ENCODE results near the gene USP13. TPM values are rescaled to one million over a fixed set of nuclear protein-coding genes. Genes with fewer than 3 reads are reported as not detected.

The USP13 gene, protein sequence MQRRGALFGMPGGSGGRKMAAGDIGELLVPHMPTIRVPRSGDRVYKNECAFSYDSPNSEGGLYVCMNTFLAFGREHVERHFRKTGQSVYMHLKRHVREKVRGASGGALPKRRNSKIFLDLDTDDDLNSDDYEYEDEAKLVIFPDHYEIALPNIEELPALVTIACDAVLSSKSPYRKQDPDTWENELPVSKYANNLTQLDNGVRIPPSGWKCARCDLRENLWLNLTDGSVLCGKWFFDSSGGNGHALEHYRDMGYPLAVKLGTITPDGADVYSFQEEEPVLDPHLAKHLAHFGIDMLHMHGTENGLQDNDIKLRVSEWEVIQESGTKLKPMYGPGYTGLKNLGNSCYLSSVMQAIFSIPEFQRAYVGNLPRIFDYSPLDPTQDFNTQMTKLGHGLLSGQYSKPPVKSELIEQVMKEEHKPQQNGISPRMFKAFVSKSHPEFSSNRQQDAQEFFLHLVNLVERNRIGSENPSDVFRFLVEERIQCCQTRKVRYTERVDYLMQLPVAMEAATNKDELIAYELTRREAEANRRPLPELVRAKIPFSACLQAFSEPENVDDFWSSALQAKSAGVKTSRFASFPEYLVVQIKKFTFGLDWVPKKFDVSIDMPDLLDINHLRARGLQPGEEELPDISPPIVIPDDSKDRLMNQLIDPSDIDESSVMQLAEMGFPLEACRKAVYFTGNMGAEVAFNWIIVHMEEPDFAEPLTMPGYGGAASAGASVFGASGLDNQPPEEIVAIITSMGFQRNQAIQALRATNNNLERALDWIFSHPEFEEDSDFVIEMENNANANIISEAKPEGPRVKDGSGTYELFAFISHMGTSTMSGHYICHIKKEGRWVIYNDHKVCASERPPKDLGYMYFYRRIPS
- total RNA-seq, result 3.7 and 4.4 TPM in 2 replicates

DNA sequence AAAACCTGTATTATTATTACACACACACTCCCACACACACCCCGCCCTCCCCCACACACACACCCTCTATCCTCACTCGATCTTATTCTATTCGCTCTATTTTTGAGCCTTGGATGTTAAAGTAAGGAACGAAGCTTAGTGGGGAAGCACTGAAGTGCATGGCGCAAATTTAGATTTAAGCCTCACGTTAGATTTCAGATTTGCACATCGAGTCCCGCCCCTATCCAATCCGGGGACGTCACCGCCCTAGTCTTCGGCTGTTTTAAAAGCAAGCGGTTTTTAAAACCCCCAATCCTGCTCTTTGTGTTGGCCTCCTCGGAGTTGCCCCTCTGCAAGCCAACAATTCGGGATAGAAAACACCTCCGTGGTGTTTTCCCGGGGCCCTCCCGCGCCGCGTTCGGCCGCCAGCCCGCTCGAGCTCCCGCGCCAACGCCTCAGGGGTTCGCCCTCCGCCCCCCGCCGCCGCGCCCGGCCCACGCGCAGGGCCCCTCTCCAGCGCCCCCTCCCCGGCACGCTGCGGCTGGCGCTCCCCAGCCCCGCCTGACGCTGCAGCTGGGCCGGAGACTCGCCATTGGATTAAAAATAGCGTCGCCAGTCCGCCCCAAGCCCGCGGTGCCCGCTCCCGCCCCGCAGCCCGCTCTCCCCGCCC, at the start of gene USP13:
Gene USP13, plus strand, starts transcription at position 594 of the 649 bp plus-strand sequence. CDS start 186 bp downstream, outside the sequence.

DNA sequence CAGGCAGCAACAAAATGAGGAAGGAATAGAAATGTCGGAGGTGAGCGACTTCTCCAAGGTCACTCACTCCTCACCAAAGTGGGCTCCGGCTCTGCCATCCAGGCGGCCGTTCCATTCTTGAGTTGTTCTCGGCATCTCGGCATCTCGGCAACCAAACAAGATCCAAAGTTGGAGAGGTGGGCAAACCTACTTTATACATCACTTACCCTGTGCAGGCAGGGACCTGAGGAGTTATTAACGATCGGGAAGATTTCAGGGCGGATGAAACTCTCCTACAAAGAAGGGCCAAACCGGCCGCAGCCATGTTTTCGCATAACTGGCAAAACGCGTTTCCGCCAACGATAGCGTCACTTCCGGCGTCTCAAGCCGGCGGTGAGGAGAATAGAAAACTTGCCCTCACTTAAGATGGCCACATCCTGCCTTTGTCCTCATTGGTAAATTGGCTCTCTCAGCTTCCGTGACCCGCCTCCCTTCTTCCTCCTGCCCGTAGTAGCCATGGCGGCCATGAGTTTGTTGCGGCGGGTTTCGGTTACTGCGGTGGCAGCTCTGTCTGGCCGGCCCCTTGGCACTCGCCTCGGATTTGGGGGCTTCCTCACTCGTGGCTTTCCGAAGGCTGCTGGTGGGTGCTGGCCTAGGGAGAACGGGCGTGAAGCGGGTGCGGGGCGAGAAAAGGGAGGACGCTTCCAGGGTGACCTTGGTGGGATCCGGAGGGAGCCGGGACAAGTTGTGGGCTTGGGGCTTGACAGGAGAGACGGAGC, 48.3 kb upstream of the USP13 start, which contains the start of the genes MRPL47 and NDUFB5:
Gene MRPL47, minus strand, starts transcription at position 318 of the 758 bp plus-strand sequence. Its CDS starts 14 bp downstream, at position 304.
Gene NDUFB5, plus strand, starts transcription at position 474 of the 758 bp plus-strand sequence. Its CDS starts 22 bp downstream, at position 496.

Other genes with a start within 250 kb of the USP13 start
- gene GNB4, start 201.6 kb upstream of the USP13 start, total RNA-seq, result 15.7 and 19.9 TPM in 2 replicates
- 67.7 and 111 TPM in 2 replicates for gene ACTL6A, start 90.1 kb upstream of the USP13 start, total RNA-seq
- gene MRPL47, start 48.4 kb upstream of the USP13 start, total RNA-seq, result 29.5 and 39.6 TPM in 2 replicates
- 106 and 112 TPM in 2 replicates for gene NDUFB5, start 48.2 kb upstream of the USP13 start, total RNA-seq